Coronary artery (tissue), 2 donors: ENCODE results near the gene GRIK4.

ENCODE experiments used
- DNase-seq: peaks from one replicate; pipeline ENCODE4 v3.0.0-alpha.2; 2017; ENCODE audit warnings: low spot score
- H3K27ac ChIP-seq, 2 donors: fragments of 200-600 bp; sonication (generic); one replicate each; pipeline ENCODE4 v1.5.1; 2016 to 2019
- H3K4me3 ChIP-seq: fragments of 200-600 bp; sonication (generic); 2 replicates; pipeline ENCODE4 v1.5.1; 2016; ENCODE audit warnings: mild to moderate bottlenecking, moderate library complexity
- TF ChIP-seq, protein P1 (sequence below): fragments of 200-600 bp; sonication (generic); IDR thresholded peaks from one replicate; pipeline ENCODE4 v1.5.1; 2019; ENCODE audit warnings: antibody characterized with exemption

GRIK4 gene

DNA sequence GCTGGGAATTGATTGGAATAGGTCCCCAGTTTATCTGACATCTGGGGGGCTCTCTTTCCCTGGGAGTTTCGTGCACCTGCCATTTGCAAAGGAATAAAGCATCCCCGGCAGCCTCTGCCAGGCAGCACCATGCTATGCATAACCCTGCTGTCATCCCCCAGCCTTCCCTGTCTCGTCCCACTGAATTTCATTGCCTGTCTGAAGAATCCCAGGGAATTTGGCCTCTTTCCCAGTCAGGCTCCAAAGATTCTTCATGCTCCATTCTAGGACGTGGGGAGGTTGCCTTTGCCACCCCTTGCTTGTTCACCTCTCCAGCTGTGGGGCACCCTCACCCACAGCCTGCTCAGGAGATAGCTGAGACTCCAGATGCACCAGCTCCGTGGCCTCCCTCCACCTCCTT, 317.3 kb downstream of the GRIK4 start:
- H3K27ac ChIP-seq, result no peak overlapping the region
- no peak overlapping the region for H3K4me3 ChIP-seq
- TF ChIP-seq, protein P1, sequence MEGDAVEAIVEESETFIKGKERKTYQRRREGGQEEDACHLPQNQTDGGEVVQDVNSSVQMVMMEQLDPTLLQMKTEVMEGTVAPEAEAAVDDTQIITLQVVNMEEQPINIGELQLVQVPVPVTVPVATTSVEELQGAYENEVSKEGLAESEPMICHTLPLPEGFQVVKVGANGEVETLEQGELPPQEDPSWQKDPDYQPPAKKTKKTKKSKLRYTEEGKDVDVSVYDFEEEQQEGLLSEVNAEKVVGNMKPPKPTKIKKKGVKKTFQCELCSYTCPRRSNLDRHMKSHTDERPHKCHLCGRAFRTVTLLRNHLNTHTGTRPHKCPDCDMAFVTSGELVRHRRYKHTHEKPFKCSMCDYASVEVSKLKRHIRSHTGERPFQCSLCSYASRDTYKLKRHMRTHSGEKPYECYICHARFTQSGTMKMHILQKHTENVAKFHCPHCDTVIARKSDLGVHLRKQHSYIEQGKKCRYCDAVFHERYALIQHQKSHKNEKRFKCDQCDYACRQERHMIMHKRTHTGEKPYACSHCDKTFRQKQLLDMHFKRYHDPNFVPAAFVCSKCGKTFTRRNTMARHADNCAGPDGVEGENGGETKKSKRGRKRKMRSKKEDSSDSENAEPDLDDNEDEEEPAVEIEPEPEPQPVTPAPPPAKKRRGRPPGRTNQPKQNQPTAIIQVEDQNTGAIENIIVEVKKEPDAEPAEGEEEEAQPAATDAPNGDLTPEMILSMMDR, result no peak
- no peak for DNase-seq

DNA sequence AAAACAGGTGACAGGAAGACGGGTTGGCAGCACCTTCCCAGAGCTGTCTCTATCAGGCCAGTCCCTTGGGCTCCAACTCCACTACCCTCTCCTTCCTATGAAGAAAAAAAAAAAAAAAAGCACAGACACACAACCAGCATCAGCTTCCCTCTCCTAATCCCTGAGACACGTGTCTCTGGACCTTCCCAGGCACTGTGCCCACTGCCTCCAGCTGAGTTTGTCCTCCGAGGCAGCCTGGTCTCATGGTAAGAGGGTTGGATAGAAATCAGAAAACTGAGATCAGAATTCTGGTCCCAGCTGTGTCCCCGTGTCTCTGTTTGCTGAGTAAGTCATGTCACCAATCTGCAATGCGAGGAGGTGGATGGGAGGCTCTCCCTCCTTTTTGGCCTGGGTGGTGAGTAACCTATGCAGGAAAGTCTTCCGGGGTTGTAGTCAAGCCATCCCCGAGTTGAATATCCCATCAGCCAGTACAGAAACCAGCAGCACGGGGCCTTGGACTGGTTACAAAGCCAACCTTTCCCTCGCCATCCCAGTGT, 318.6 kb downstream of the GRIK4 start:
- TF ChIP-seq, protein P1, result no peak
- Histone ChIP-seq H3K4me3 (no peak overlapping the region), H3K27ac (no peak overlapping the region)
- no peak for DNase-seq

DNA sequence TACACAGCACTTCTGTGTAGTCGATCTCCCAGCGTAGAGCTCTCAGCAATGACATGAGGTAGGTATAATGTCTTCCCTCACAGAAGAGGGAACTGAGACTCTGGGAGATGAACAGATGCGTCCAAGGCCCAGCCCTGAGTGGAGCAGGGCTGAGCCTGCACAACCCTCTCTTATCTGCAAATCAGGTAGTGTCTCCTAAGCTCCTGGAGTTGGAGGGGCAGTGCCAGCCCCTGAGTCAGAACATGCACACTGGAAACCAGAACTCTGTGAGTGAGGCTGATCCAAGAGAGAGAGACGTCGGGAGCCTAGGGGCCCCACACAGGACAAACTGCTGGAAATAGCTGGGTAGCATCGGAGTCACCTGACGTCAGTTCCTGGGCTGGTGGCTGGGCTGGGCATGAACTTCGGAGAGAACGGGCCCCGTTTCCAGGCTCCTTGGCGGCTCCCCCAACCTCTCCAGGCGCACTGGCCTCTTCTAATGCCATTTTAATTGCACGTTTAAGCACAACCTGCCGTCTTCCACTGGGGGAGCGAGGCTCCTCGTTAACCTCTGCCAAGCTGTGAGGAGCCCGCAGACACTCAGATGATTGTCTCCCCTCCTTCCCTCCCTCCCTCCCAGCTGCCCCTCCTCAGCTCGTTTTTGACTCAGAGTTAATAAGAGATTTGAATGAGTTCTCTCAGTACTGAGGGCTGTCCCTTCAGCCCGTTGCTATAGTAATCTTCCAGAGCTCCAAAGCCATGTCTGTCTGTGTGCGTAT, 321.1 kb downstream of the GRIK4 start:
- TF ChIP-seq, protein P1, result no peak
- no peak overlapping the region for H3K4me3 ChIP-seq
- no peak for DNase-seq
- no peak overlapping the region for H3K27ac ChIP-seq

DNA sequence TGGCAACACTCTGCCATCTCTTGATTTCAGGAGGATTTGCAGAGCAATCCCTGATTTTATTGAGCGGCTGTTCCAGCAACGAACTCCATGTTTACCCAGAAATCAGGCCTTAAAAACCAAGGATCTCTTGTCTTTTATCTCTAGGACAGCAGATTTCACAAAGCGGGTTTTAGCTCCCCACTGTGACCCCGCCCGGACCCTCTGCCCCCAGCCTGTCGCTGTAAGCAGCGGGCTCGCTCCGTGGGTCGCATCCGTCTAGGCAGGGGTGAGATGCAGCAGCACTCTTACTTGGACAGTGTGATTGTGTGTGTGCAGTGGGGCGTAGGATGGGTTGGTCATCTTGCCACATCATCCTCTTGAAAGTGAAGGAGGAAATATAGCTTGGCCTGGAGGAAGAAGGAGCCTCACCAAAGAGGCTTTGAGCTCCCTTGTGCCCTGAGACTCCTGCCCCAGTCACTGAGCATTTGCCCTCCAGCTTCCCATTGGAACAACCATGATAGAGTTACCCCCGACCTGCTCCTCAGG, 323.2 kb downstream of the GRIK4 start:
- Histone ChIP-seq H3K4me3 (no peak overlapping the region), H3K27ac (no peak overlapping the region)
- DNase-seq, result no peak
- TF ChIP-seq, protein P1, result no peak

DNA sequence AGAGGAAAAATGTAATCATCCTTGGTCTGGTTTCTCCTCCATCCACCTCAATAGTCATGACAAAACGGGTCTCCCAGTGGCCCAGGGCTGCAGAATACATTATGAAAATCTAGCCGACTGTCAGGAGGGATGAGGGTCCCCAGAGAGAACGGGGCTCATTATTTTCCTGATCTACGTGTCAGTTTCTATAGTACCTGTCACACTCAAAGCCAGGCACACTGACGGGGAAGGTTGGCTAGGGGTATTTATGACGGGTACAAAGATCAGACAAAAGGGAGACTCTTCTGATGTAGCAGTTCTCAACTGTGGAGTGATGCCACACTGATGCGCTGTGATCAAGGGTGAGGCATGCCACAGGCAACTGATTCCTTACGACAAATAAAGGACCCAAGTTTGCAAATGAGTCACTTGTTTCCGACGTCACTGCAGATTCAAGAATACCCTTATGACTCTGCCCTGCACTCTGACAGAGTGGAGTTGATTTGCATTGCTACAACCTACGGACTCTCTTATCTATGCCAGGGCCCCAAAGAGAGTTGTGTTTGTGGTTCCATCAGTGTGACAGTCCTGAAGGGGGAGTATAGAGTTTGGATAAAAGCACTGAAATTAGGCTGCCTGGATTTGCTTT, 324.2 kb downstream of the GRIK4 start:
- no peak overlapping the region for H3K4me3 ChIP-seq
- no peak for DNase-seq
- TF ChIP-seq, protein P1, result no peak
- H3K27ac ChIP-seq, result no peak overlapping the region

DNA sequence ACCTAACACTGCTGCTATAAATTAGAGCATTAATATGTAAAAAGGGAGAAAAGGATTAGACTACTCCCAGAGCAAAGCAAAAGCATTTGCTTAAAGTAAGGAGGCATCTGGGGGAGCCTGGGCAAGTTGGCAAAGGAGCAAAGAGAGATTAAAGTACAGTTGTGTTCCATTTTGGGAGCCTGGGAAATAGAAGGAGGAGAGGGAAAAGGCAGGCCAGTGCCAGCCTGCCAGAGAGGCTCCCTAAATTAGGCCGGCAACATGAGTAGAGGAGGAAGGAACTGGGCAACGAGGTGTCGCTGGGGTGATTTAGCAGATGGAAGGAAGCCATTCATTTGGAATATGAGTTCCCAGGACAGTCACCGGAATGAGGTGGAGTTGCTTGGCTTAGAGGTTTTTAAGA, 326.1 kb downstream of the GRIK4 start:
- TF ChIP-seq, protein P1, result no peak
- H3K4me3 ChIP-seq, result no peak overlapping the region
- no peak overlapping the region for H3K27ac ChIP-seq
- DNase-seq, result no peak

DNA sequence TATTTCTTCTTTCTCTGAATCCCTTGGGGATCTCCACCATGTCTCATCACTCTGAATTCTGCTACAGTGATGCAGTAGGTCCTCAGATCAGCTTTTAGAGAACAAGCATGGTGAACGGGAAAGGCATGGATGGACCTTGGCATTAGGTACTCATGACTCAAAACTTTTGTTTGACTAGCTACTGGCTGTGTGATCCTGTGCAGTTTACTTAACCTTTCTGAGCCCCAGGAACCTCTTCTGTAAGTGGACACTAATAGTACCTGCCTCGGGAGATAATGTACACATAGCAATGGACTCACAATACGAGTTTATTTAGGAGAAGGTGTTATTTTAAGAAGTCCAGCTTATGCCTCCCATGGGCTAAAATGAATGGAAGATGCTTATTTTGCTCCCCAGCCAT, 327.7 kb downstream of the GRIK4 start:
- TF ChIP-seq, protein P1, result no peak
- H3K4me3 ChIP-seq, result no peak overlapping the region
- no peak overlapping the region for H3K27ac ChIP-seq
- DNase-seq, result no peak
